ENCODE measurements around the gene EPOP. TPM values are rescaled to one million over a fixed set of nuclear protein-coding genes. Genes with fewer than 3 reads are reported as not detected.
"Not testable (repeated sequence)": the region's sequence is repeated elsewhere in the genome, so short reads cannot be mapped to it uniquely, and the experiment has no call there.

Gene EPOP
- total RNA-seq, 1 donor: 2.2 TPM

- no peak overlapping the region for H3K4me3 ChIP-seq (ENCODE audit: insufficient read depth, low read length)
- H3K4me2 ChIP-seq (ENCODE audit: insufficient read depth, low read length): no peak overlapping the region
- no peak overlapping the region for H2AFZ ChIP-seq (ENCODE audit: low read length)
- H3K4me1 ChIP-seq (ENCODE audit: insufficient read depth, low read length): no peaks in the 10 kb centered on the region
- H4K20me1 ChIP-seq (ENCODE audit: insufficient read depth, low read length): no peaks in the 10 kb centered on the region
- DNase-seq (ENCODE audit: insufficient read length, low spot score, missing footprints): no peak
- no peaks in the 10 kb centered on the region for H3K27me3 ChIP-seq (ENCODE audit: insufficient read depth, low read length)
- no peak overlapping the region for H3K27ac ChIP-seq (ENCODE audit: low read depth, low read length)
- H3K79me2 ChIP-seq (ENCODE audit: insufficient read depth, low read length): no peaks in the 10 kb centered on the region
- H3K36me3 ChIP-seq (ENCODE audit: insufficient read depth, low read length): no peaks in the 10 kb centered on the region
- TF ChIP-seq CTCF (IDR thresholded peaks at IDR 0.05; ENCODE audit: extremely low read depth, low read depth, low read length): no peak
- H3K9me3 ChIP-seq (ENCODE audit: low read depth, low read length): no peaks in the 10 kb centered on the region
Observed at GRCh38 chr17:38636054-38636453, 38.7 kb downstream of the EPOP start.

- Histone ChIP-seq H3K27ac (ENCODE audit: low read depth, low read length) (no peak overlapping the region), H4K20me1 (ENCODE audit: insufficient read depth, low read length) (no peaks in the 10 kb centered on the region), H3K4me1 (ENCODE audit: insufficient read depth, low read length) (no peaks in the 10 kb centered on the region), H3K4me2 (ENCODE audit: insufficient read depth, low read length) (no peak overlapping the region), H3K9me3 (ENCODE audit: low read depth, low read length) (no peaks in the 10 kb centered on the region), H2AFZ (ENCODE audit: low read length) (no peak overlapping the region), H3K79me2 (ENCODE audit: insufficient read depth, low read length) (no peaks in the 10 kb centered on the region), H3K27me3 (ENCODE audit: insufficient read depth, low read length) (no peaks in the 10 kb centered on the region), H3K4me3 (ENCODE audit: insufficient read depth, low read length) (no peak overlapping the region), H3K36me3 (ENCODE audit: insufficient read depth, low read length) (no peaks in the 10 kb centered on the region)
- no peak for DNase-seq (ENCODE audit: insufficient read length, low spot score, missing footprints)
- no peak for TF ChIP-seq CTCF (IDR thresholded peaks at IDR 0.05; ENCODE audit: extremely low read depth, low read depth, low read length)
Observed at GRCh38 chr17:38632334-38632733, 42.4 kb downstream of the EPOP start.

GRCh38 chr17:38628441-38628840, 46.3 kb downstream of the EPOP start:
- no peak for DNase-seq (ENCODE audit: insufficient read length, low spot score, missing footprints)
- no peak for TF ChIP-seq CTCF (IDR thresholded peaks at IDR 0.05; ENCODE audit: extremely low read depth, low read depth, low read length)
- Histone ChIP-seq H3K4me3 (ENCODE audit: insufficient read depth, low read length) (no peak overlapping the region), H2AFZ (ENCODE audit: low read length) (no peak overlapping the region), H3K36me3 (ENCODE audit: insufficient read depth, low read length) (no peaks in the 10 kb centered on the region), H3K9me3 (ENCODE audit: low read depth, low read length) (no peaks in the 10 kb centered on the region), H3K27me3 (ENCODE audit: insufficient read depth, low read length) (no peaks in the 10 kb centered on the region), H3K27ac (ENCODE audit: low read depth, low read length) (no peak overlapping the region), H3K79me2 (ENCODE audit: insufficient read depth, low read length) (no peaks in the 10 kb centered on the region), H3K4me1 (ENCODE audit: insufficient read depth, low read length) (no peaks in the 10 kb centered on the region), H3K4me2 (ENCODE audit: insufficient read depth, low read length) (no peak overlapping the region), H4K20me1 (ENCODE audit: insufficient read depth, low read length) (no peaks in the 10 kb centered on the region)

- Histone ChIP-seq H3K36me3 (ENCODE audit: insufficient read depth, low read length) (no peaks in the 10 kb centered on the region), H4K20me1 (ENCODE audit: insufficient read depth, low read length) (no peaks in the 10 kb centered on the region), H3K27ac (ENCODE audit: low read depth, low read length) (no peak overlapping the region), H3K79me2 (ENCODE audit: insufficient read depth, low read length) (no peaks in the 10 kb centered on the region), H3K4me3 (ENCODE audit: insufficient read depth, low read length) (no peak overlapping the region), H3K4me1 (ENCODE audit: insufficient read depth, low read length) (no peaks in the 10 kb centered on the region), H3K27me3 (ENCODE audit: insufficient read depth, low read length) (no peaks in the 10 kb centered on the region), H2AFZ (ENCODE audit: low read length) (no peak overlapping the region), H3K9me3 (ENCODE audit: low read depth, low read length) (no peaks in the 10 kb centered on the region), H3K4me2 (ENCODE audit: insufficient read depth, low read length) (no peak overlapping the region)
- no peak for DNase-seq (ENCODE audit: insufficient read length, low spot score, missing footprints)
- TF ChIP-seq CTCF (IDR thresholded peaks at IDR 0.05; ENCODE audit: extremely low read depth, low read depth, low read length): no peak
Observed at GRCh38 chr17:38627957-38628356, 46.8 kb downstream of the EPOP start.

GRCh38 chr17:38626606-38627226, 48.0 kb downstream of the EPOP start:
- not testable (repeated sequence) for H3K27ac ChIP-seq (ENCODE audit: low read depth, low read length); H3K9me3 ChIP-seq (ENCODE audit: low read depth, low read length); H3K4me1 ChIP-seq (ENCODE audit: insufficient read depth, low read length); H3K4me2 ChIP-seq (ENCODE audit: insufficient read depth, low read length); H3K27me3 ChIP-seq (ENCODE audit: insufficient read depth, low read length); H4K20me1 ChIP-seq (ENCODE audit: insufficient read depth, low read length); H3K79me2 ChIP-seq (ENCODE audit: insufficient read depth, low read length); H2AFZ ChIP-seq (ENCODE audit: low read length); H3K36me3 ChIP-seq (ENCODE audit: insufficient read depth, low read length); H3K4me3 ChIP-seq (ENCODE audit: insufficient read depth, low read length); DNase-seq (ENCODE audit: insufficient read length, low spot score, missing footprints)
